ENCODE measurements around the gene PRPF38B. TPM values are rescaled to one million over a fixed set of nuclear protein-coding genes. Genes with fewer than 3 reads are reported as not detected.
"Not testable (repeated sequence)": the region's sequence is repeated elsewhere in the genome, so short reads cannot be mapped to it uniquely, and the experiment has no call there.

The PRPF38B gene
- total and polyA plus RNA-seq, 2 donors (not counting 1 experiment from before 2014, with no cell fraction given): 17.8 to 28.8 TPM

DNA sequence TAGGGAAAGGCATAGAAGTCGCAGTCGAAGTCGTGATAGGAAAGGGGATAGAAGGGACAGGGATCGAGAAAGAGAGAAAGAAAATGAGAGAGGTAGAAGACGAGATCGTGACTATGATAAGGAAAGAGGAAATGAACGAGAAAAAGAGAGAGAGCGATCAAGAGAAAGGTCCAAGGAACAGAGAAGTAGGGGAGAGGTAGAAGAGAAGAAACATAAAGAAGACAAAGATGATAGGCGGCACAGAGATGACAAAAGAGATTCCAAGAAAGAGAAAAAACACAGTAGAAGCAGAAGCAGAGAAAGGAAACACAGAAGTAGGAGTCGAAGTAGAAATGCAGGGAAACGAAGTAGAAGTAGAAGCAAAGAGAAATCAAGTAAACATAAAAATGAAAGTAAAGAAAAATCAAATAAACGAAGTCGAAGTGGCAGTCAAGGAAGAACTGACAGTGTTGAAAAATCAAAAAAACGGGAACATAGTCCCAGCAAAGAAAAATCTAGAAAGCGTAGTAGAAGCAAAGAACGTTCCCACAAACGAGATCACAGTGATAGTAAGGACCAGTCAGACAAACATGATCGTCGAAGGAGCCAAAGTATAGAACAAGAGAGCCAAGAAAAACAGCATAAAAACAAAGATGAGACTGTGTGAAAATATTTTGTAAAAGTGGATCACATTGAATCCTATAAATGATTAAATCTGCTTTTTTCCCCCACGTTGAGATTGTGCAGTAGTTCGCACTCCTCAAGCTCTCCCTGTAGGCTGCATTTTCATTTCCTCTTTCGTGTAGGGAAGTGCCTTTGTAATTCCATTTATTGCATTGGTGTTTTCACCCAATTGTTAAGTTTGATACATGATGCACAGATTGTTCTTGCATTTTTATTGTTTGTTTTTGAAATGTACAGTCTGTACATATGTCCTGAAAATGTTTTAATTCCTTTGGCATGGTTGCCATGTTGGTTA lies 7.5 kb downstream of the PRPF38B start:
- Histone ChIP-seq H3K4me3 (replicated peaks in 1 of 4; ENCODE audit: control extremely low read depth in 1 of 4, insufficient read depth in 1 of 4, low read depth in 3 of 4, low read length in 4 of 4) (no peak overlapping the region), H4K20me1 (ENCODE audit: control insufficient read depth, extremely low read depth, insufficient read depth, low read length) (no peaks in the 10 kb centered on the region), H3K27me3 (ENCODE audit: control insufficient read depth, insufficient read depth, low read length) (no peaks in the 10 kb centered on the region), H3K4me1 (ENCODE audit: control insufficient read depth, extremely low read depth, insufficient read depth, low read length) (peaks cover 9% of the 10 kb centered on the region), H3K27ac (ENCODE audit: insufficient read depth, low read length) (no peak overlapping the region), H3K36me3 (ENCODE audit: control insufficient read depth, insufficient read depth, low read length) (peaks cover 22% of the 10 kb centered on the region), H2AFZ (ENCODE audit: low read length) (no peak overlapping the region), H3K4me2 (ENCODE audit: extremely low read depth, insufficient read depth, low read length) (no peak overlapping the region), H3K9me3 (ENCODE audit: control insufficient read depth, insufficient read depth, low read depth, low read length) (no peaks in the 10 kb centered on the region), H3K79me2 (ENCODE audit: control insufficient read depth, insufficient read depth, low read length) (peaks cover 26% of the 10 kb centered on the region), H3K9ac (ENCODE audit: insufficient read depth, low read length) (no peak overlapping the region)
- DNase-seq (ENCODE audit: low read depth in 2 of 2): no peak
- no peak for TF ChIP-seq EZH2 (IDR thresholded peaks at IDR 0.05; ENCODE audit: low read length, missing control alignments)
- TF ChIP-seq, protein P1, sequence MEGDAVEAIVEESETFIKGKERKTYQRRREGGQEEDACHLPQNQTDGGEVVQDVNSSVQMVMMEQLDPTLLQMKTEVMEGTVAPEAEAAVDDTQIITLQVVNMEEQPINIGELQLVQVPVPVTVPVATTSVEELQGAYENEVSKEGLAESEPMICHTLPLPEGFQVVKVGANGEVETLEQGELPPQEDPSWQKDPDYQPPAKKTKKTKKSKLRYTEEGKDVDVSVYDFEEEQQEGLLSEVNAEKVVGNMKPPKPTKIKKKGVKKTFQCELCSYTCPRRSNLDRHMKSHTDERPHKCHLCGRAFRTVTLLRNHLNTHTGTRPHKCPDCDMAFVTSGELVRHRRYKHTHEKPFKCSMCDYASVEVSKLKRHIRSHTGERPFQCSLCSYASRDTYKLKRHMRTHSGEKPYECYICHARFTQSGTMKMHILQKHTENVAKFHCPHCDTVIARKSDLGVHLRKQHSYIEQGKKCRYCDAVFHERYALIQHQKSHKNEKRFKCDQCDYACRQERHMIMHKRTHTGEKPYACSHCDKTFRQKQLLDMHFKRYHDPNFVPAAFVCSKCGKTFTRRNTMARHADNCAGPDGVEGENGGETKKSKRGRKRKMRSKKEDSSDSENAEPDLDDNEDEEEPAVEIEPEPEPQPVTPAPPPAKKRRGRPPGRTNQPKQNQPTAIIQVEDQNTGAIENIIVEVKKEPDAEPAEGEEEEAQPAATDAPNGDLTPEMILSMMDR (conservative IDR thresholded peaks at IDR 0.05 in 1 of 2, IDR thresholded peaks at IDR 0.05 in 1 of 2; ENCODE audit: low read depth in 1 of 2, low read length in 2 of 2): no peak

GRCh38 chr1:108701176-108701849 lies 9.2 kb downstream of the PRPF38B start:
- H3K27ac ChIP-seq (ENCODE audit: insufficient read depth, low read length): no peak overlapping the region
- H3K4me2 ChIP-seq (ENCODE audit: extremely low read depth, insufficient read depth, low read length): no peak overlapping the region
- no peak overlapping the region for H2AFZ ChIP-seq (ENCODE audit: low read length)
- H3K4me3 ChIP-seq (replicated peaks in 1 of 4; ENCODE audit: control extremely low read depth in 1 of 4, insufficient read depth in 1 of 4, low read depth in 3 of 4, low read length in 4 of 4): no peak overlapping the region
- DNase-seq (ENCODE audit: low read depth in 2 of 2): no peak
- H3K36me3 ChIP-seq (ENCODE audit: control insufficient read depth, insufficient read depth, low read length): peaks cover 18% of the 10 kb centered on the region
- H3K9ac ChIP-seq (ENCODE audit: insufficient read depth, low read length): no peak overlapping the region
- TF ChIP-seq, protein P1 (conservative IDR thresholded peaks at IDR 0.05 in 1 of 2, IDR thresholded peaks at IDR 0.05 in 1 of 2; ENCODE audit: low read depth in 1 of 2, low read length in 2 of 2): no peak
- TF ChIP-seq EZH2 (IDR thresholded peaks at IDR 0.05; ENCODE audit: low read length, missing control alignments): no peak
- H3K4me1 ChIP-seq (ENCODE audit: control insufficient read depth, extremely low read depth, insufficient read depth, low read length): peaks cover 15% of the 10 kb centered on the region
- H3K79me2 ChIP-seq (ENCODE audit: control insufficient read depth, insufficient read depth, low read length): peaks cover 9% of the 10 kb centered on the region
- no peaks in the 10 kb centered on the region for H3K27me3 ChIP-seq (ENCODE audit: control insufficient read depth, insufficient read depth, low read length)
- no peaks in the 10 kb centered on the region for H4K20me1 ChIP-seq (ENCODE audit: control insufficient read depth, extremely low read depth, insufficient read depth, low read length)
- no peaks in the 10 kb centered on the region for H3K9me3 ChIP-seq (ENCODE audit: control insufficient read depth, insufficient read depth, low read depth, low read length)

GRCh38 chr1:108702109-108702508 lies 10.0 kb downstream of the PRPF38B start:
- DNase-seq (ENCODE audit: low read depth in 2 of 2); H3K9me3 ChIP-seq (ENCODE audit: control insufficient read depth, insufficient read depth, low read depth, low read length); H3K27me3 ChIP-seq (ENCODE audit: control insufficient read depth, insufficient read depth, low read length); H3K27ac ChIP-seq (ENCODE audit: insufficient read depth, low read length); H2AFZ ChIP-seq (ENCODE audit: low read length); H4K20me1 ChIP-seq (ENCODE audit: control insufficient read depth, extremely low read depth, insufficient read depth, low read length); H3K79me2 ChIP-seq (ENCODE audit: control insufficient read depth, insufficient read depth, low read length); H3K9ac ChIP-seq (ENCODE audit: insufficient read depth, low read length); H3K4me2 ChIP-seq (ENCODE audit: extremely low read depth, insufficient read depth, low read length); H3K4me3 ChIP-seq (replicated peaks in 1 of 4; ENCODE audit: control extremely low read depth in 1 of 4, insufficient read depth in 1 of 4, low read depth in 3 of 4, low read length in 4 of 4): not testable (repeated sequence)
- peaks cover 15% of the 10 kb centered on the region for H3K4me1 ChIP-seq (ENCODE audit: control insufficient read depth, extremely low read depth, insufficient read depth, low read length)
- peaks cover 16% of the 10 kb centered on the region for H3K36me3 ChIP-seq (ENCODE audit: control insufficient read depth, insufficient read depth, low read length)

Data from fibroblast of lung (primary cell).